Fibroblast of the conjunctiva (primary cell): ENCODE measurements around the gene MBOAT7.

Experiments used
- DNase-seq: peaks from one replicate; pipeline ENCODE4 v3.0.0-alpha.2; 2010; ENCODE audit warnings: low read depth

Gene MBOAT7

DNA sequence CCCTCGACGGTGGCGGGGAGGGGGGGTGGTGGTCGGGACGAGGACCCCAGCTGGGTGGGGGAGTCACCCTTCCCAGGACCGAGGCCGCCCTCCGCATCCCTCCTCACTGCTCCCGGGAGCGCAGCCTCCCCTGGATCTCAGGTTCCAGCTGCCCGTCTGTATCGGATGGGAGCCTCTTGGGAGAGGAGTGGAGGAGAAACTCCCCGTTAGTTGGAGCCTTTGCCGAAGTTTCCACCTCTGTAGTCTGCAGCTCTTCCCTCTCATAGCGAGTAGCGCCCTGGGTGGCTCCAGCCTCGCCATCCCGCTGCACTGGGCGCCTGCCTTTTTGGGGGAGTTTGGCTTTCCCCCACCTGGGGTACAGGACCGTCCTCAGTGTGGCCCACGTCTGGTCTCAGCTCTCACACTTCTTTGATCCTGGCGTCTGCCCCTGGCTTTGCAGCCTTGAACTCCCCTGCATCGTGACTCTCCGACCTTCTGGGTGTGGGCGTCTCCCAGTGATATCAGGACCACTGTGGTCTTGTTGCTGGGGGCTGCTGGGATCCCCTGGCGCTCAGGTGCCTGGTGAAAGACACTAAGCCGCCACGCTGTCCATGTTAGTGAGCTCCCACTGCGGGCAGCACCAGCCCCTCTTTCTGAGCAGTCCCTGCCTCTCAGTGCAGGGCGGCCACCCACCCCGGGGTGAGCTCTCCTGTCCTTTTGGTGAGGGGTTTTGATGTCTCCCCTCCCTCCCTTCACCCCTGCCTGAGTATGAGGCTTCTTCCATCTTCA, 50.7 kb downstream of the MBOAT7 start:
- no peak for DNase-seq

DNA sequence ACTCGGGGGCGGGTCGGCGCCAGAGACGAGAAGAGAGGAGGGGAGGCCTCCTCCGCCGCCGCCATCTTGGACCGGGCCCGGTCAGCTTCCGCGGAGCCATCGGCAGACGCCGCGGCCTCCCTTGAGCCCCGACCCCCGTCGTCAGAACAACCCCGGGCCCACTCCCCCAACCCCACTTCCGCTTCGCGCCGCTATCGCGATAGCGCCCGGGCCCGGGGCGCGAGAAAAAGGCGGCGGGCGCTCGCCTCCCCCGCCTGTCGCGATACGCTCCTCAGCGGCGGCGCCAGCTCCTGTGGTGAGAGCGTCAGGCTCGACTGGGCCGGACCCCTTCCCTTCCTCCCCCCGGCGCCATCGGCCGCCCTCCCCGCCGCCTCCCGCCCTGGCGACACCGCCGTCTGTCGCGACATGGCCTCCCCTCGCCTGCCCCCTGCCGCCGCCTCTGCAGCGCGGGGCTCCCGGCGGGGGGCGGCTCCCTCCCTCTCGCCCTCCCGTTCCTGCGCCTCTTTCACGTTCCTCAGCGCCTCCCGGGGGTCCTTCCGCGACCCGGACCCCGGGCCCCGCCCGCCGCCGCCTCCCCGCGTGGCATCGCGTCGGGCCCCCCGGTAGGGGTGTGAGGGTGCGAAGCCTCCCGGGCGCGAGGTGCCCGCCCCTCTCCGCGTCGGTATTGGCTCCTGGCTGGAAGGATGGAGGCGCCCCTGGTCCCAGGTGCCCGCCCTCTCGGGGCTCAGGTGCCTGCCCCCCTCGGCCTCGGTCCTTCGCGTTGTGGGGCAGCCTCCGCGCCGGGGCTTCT, 51.5 kb downstream of the MBOAT7 start, which contains the start of gene CNOT3:
TSS of gene CNOT3 (plus strand) at position 64 of the 790 bp plus-strand sequence. CDS start 5,217 bp downstream, outside the sequence.
- DNase-seq: no peak

DNA sequence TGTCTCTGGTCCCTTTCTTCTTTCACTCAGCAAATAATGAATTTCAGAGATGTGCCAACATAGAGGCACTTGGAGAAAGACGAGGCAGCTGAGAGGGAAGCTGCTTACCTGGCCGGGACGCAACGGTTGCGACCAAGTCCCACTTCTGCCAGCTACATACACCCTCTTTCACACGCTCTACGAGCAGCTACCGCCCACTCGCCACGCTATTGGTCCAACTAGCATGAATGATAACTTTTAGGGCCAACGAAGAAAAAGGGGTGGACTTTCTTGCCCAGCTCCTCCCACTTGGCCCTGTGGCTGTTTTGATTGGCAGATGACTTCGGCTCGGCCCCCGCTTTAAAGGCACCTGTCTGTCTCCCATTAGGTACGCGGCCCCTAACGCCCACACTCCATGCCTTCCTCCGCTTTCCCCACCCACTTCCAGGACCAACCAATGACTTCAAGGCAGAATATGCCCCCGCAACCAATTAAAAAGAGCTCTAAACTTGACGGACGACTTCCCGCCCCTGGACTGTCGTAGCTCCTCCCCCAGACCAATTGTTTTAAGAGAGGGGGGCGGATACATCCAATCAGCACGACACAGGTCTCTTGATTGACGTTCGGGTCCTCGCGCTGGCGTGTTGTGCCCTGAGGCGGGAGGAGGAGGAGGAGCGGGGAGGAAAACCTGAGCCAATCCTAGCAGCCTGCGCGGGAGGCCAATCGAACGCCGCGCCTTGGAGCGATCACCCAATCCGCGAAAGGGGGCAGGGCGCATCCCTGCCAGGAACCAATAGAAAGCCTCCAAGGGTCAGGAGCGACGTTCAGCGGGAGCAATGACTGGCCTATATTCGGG, 52.3 kb downstream of the MBOAT7 start:
- peak; percentile 100 for DNase-seq

DNA sequence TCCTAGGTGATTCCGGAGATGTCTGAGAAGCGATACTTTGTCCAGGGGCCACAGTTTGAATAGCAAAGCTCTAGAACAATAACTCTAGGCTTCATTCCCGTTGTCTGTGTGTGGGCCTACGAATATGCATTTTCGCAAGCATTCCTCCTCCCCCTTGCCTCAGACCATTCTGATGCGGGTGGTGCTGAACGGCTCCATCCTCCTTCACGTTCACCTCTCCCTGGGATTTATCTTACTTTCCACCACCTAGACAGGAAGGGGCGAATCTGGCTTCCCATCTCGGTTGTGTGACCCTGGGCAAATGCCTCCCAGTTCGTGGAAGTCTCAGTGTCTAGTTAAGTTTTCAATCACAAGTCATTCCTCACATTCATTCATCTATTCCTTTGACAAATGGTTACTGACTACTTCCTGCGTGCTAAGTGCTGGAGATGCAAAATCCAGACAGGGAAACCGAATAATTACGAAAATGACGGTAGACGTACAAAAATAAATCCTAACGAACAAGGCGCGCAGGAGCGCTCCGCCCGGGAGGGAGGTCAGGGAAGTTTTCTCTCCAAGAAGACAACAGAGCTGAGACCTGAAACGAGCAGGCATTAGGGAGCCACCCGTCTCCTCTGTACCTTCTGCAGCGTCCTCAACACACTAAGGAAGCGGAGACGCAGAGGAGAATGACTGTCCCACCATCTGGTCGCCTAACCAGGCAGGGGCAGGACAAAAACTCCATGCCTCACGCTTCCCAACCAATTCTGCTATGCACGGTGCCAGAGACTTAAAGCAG, 53.1 kb downstream of the MBOAT7 start:
- no peak for DNase-seq

DNA sequence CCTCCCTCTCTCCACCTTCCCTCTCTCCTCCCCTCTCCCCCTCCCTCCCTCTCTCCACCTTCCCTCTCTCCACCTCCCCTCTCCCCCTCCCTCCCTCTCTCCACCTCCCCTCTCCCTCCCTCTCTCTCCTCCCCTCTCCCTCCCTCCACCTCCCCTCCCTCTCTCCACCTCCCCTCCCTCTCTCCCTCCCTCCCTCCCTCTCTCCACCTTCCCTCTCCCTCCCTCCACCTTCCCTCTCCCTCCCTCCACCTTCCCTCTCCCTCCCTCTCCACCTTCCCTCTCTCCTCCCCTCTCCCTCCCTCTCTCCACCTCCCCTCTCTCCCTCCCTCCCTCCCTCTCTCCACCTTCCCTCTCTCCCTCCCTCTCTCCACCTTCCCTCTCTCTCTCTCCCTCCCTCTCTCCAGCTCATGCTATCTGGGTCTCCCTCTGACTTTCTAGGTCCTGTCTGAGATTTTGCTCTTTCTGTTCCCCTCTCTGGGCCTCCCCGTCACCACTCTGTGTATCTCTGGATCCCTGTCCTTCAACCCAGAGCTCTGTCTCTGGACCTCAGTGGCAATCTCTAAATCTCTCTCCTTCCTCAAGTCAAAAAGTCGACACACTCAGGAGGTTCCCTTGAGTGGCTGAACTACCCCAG, 55.3 kb downstream of the MBOAT7 start:
- DNase-seq: no peak

DNA sequence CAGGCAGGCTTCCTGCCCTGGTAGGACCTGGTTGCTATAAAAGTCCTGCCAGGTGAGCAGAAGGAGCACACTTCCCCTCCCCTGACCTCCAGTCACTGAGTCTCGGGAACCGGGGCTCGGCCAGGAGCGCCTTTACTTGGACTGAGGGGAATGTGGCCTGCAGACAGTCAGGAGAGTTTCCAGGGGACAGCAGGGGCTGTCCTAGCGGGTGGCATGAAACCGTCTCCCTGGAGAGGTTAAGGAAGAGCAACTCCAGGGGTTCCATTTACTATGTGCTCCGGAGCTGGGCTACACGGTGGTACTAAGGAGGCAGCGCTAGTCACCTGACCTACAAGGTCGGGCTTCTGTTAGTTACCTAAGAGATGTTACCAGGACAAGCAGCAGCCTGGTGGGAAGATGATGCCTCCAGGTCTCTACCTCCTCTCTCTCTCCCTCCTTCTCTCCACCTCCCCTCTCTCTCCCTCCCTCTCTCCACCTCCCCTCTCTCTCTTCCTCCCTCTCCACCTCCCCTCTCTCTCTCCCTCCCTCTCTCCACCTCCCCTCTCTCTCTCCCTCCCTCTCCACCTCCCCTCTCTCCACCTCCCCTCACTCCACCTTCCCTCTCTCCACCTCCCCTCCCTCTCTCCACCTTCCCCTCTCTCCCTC, 55.9 kb downstream of the MBOAT7 start:
- no peak for DNase-seq

DNA sequence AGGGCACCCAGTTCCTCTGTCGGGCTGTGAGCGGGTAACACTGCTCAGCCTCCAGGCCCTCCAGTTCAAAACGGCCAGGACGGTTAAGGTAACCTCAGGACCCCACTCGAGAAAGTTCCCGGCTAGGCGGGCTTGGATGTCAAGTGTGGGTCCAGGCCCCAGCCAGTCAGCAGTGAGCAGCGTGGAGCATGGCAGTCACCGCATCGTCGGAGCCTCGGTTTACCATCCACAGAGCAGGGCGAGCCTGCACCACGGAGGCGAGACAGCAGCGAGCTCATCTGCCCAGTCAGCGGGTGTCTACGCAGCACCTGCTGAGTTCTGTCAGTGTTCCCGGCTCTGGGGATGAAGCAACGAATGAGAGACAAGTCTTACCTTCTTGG, 59.8 kb downstream of the MBOAT7 start:
- DNase-seq: no peak

DNA sequence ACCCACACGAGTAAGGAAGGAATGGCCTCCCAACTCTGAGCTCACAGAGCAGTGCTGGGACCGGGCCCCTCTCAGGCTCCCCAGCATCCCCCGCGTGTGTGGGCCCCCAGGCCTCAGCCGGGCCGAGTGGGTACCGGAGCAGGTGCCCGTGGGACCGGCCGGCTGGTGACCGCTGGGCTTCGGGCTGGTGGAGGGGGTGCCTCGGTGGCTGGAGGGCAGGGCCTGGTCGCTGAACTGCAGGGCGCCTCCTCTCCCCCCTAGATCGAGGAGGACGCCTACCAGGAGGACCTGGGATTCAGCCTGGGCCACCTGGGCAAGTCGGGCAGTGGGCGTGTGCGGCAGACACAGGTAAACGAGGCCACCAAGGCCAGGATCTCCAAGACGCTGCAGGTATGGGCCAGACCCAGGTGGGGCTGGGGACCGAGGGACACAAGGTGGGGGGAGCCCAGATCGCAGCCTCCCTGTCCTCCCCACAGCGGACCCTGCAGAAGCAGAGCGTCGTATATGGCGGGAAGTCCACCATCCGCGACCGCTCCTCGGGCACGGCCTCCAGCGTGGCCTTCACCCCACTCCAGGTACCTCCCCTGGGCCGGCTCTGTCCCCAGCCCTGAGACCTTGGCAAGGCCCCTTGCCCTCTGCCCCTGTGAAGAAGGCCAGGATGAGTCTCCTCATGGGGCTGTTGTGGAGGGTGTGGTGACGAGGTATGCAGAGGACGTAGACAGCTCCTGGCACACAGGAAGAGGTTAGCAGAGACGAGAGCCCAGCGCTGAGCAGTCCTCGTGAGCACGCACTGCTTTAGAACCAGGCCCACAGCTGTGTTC, 60.4 kb downstream of the MBOAT7 start:
- no peak for DNase-seq

DNA sequence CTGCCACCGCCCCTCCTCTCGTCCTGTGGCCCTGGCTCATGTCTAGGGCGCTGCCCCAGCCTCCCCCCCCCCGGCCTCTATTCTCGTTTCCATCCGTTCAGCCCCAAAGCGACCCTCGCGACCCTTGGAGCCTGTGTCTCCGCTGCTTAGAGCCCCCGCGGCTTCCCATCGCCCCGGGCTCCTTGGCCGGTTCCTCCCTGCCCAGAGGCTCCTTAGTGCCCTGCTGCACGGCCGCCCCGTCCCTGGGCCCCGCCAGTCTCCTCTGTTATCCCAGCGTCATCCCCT, 61.0 kb downstream of the MBOAT7 start:
- no peak for DNase-seq

DNA sequence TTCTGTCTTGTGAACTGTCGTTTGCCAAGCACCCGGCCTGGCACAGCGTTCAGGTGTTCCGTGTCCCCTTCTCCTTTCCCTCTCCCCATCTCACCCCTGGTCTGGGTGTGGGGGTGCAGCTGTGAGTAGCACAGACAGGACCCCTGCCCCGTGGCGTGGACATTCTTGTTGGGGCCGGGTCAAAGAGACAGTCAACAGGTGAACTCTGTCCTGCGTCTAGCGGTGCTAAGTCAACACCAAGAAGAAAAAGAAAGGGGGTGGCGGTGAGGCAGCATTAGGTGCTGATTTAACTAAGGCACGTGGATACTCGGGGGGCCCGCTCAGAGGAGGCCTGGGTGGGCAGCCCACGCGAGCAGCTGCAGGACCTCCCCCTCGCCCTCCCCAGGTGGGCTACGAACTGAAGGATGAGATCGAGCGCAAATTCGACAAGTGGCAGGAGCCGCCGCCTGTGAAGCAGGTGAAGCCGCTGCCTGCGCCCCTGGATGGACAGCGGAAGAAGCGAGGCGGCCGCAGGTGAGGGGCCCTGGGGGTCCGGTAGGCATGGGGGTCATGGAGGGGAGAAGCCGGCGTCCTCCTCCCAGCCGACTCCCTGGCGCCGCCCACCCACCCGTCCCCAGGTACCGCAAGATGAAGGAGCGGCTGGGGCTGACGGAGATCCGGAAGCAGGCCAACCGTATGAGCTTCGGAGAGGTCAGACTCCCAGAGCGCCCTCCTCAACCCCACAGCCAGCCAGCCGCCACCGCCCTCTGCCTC, 61.5 kb downstream of the MBOAT7 start:
- DNase-seq: no peak

DNA sequence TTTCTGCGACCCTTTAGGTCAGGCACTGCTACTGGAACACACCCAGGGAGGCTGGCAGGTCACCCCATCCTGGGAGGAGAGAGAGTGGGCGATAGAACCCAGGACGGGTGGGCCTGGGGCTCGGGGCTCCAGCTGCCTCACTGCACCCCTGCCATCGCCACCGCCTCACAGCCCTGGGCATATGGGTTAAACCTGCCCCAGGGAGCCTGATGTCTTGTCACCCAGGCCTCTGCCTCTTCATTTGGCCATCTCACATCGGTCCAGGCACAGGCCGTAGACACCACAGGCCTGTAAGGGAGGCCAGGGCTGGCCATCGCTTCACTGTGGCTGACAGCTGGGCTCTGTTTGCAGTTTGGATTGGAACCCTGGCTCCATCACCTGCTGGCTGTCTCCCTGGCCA, 63.7 kb downstream of the MBOAT7 start:
- no peak for DNase-seq

DNA sequence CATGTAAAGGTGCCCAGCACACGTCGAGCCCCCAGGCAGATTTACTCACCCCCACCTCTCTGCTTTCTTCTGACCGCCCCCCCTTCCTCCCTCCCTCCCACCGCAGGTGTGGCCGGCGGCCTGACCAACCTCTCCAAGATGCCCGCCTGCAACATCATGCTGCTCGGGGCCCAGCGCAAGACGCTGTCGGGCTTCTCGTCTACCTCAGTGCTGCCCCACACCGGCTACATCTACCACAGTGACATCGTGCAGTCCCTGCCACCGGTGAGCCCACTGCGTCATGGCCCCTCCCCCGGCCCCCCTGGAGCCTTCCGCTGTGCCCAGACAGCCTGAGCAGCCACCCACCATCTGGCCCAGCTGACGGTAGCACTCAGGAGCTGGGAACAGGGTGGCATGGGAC, 65.0 kb downstream of the MBOAT7 start:
- DNase-seq: no peak

DNA sequence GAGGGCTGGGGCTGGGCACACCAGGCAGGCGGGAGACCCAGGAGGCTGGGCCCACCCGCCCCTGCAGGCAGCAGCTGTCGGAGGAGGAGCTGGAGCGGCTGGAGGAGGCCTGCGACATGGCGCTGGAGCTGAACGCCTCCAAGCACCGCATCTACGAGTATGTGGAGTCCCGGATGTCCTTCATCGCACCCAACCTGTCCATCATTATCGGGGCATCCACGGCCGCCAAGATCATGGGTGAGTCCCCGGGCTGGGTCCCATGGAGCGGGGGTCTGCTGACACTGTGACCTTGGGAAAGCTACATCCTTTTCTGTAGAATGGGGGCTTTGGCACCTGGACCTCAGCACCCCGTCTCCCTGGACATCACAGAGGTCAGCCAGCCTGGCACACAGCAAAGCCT, 65.7 kb downstream of the MBOAT7 start:
- no peak for DNase-seq
